ENCODE data around the gene RPH3AL.
"Not testable (repeated sequence)": the region's sequence is repeated elsewhere in the genome, so short reads cannot be mapped to it uniquely, and the experiment has no call there.

Gene RPH3AL

DNA sequence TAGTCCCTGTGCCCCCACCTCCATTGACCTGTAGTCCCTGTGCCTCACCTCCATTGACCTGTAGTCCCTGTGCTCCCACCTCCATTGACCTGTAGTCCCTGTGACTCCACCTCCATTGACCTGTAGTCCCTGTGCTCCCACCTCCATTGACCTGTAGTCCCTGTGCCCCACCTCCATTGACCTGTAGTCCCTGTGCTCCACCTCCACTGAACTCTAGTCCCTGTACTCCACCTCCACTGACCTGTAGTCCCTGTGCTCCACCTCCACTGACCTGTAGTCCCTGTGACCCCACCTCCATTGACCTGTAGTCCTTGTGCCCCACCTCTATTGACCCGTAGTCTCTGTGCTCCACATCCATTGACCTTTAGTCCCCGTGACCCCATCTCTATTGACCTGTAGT is 37.2 kb downstream of the RPH3AL start:
- not testable (repeated sequence) for DNase-seq

- DNase-seq: not testable (repeated sequence)
Measured at GRCh38 chr17:314614-314944, 38.0 kb downstream of the RPH3AL start.

GRCh38 chr17:313911-314613 is 38.5 kb downstream of the RPH3AL start:
- DNase-seq: no peak

- DNase-seq: no peak
Measured at GRCh38 chr17:313231-313630, 39.4 kb downstream of the RPH3AL start.

- no peak for DNase-seq
Measured at GRCh38 chr17:312476-313148, 40.0 kb downstream of the RPH3AL start.

DNA sequence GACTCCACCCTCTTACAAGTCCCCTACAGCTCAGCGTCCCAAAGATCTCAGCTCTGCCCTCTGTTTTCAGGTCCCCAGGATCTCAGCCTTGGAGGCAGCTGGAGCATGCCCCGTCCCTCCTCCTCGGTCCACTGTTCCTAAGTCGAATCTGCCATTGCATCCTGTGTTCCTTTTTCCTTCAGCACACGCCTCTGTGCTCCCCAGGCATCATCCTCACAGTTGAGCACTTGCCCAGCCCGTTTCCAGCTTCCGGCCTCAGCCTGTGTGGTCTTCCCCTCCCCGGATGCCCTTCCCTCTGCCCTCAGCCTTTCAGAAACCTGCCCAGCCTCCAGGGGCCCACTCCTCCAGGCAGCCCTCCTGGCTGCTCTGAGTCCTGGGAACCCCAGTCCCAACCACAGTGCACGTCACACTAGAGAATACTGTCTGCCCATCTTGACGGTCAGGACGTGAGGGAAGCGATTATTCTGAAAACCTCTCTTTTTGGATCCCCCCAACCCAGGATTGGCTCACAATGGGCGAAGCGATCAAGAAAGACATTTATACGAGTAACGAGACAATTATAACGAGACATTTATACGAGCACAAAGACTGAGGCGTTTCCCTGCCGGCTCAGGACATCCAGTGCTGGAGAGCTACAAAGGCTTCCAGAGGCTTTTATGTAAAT is 41.4 kb downstream of the RPH3AL start:
- DNase-seq: no peak

GRCh38 chr17:310111-311010 is 42.2 kb downstream of the RPH3AL start:
- DNase-seq: no peak

DNA sequence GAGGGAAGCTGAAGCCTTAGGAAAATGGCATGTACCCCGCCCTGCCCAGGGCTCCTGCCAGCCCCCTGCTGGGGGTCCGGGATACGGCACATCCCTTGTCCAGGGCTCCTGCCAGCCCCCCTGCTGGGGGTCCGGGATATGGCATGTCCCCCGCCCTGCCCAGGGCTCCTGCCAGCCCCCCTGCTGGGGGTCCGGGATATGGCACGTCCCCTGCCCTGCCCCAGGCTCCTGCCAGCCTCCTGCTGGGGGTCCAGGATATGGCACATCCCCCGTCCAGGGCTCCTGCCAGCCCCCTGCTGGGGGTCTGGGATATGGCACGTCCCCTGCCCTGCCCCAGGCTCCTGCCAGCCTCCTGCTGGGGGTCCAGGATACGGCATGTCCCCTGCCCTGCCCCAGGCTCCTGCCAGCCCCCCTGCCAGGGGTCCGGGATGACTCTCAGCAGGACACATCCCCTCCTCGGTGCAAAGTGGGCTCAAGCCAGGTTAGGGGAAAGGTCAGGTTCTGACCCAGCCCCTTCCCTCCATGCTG is 43.2 kb downstream of the RPH3AL start:
- peak; percentile 7 for DNase-seq

- DNase-seq: no peak
Measured at GRCh38 chr17:307741-308507, 44.7 kb downstream of the RPH3AL start.

DNA sequence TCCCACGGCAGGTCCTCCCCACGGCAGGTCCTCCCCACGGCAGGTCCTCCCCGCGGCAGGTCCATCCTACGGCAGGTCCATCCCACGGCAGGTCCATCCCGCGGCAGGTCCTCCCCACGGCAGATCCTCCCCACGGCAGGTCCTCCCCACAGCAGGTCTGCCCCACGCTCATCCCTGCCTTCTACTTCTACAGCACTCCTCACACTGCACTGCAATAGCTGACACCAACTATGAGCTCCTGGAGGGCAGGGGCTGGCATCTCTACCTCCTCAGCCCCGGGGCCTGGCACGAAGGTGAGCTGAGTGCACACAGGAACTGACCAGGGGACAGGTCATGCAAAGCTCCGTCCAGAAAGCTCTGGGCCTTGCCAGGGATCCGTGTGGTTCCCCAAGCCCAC is 45.3 kb downstream of the RPH3AL start:
- no peak for DNase-seq

DNA sequence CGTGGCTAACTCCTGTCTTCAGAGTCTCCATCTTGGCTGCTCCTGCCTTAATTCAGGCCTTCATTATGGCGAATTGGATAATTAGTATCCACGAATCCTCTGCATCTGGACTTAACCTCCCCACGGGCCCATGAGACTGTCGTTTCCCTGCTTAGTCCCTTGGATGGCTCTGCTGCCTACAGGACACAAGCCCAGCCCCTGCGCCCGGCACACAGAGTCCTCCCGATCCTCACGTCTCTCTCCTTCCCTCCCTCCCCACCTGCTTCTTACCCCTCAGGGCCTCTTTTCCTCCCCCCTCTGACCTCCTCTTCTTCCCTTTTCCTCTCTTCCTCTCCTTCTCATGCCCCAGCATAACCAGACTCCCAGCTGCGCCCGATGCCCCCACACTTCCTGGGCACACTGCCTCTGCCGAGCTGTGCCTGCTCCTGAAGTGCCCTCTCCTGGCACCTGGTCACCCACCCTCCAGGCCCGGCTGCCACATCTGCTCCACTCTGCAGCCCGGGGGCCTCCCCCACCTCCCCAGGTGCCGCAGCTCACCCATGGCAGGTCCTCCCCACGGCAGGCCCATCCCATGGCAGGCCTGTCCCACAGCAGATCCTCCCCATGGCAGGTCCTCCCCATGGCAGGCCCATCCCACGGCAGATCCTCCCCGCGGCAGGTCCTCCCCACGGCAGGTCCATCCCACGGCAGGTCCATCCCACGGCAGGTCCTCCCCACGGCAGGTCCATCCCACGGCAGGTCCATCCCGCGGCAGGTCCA is 45.9 kb downstream of the RPH3AL start:
- no peak for DNase-seq

- no peak for DNase-seq
Measured at GRCh38 chr17:306116-306515, 46.5 kb downstream of the RPH3AL start.

GRCh38 chr17:305090-305976 is 47.3 kb downstream of the RPH3AL start:
- DNase-seq: no peak

GRCh38 chr17:304461-304860 is 48.1 kb downstream of the RPH3AL start:
- DNase-seq: no peak

DNA sequence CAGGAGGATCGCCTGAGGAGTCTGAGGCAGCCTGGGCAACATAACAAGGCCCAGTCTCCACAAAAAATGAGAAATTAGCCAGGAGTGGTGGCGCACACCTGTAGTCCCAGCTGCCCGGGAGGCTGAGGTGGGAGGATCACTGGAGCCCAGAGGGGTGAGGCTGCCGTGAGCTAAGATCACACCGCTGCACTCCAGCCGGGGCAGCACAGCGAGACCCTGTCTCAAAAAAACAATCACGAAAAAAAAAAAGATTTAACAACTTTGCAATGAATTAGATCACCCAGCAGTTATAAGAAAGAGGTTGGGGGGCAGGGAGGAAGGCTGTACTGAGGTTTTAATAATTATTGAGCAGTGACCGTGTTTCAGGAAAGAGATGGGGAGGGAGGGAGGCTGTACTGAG is 49.4 kb downstream of the RPH3AL start:
- no peak for DNase-seq

DNA sequence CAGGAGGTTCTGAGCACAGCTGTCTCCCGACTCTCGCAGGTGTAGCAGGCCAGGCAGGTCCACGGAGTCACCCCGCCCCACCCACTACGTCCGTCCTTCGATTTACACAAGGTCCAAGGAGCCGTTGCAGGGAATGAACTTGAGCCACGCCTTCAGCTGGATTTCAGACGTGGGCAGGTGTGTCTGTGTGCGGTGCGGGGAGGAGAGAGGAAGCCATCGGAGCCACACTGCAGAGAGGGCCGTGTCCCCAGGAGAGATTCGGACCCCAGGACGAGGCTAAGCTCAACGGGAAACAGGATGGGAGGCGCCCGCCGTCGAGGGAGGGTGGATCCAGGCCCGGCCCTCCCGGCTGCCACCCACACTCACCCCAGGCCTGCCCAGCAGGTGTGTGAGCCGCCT is 50.3 kb downstream of the RPH3AL start:
- DNase-seq: no peak

DNA sequence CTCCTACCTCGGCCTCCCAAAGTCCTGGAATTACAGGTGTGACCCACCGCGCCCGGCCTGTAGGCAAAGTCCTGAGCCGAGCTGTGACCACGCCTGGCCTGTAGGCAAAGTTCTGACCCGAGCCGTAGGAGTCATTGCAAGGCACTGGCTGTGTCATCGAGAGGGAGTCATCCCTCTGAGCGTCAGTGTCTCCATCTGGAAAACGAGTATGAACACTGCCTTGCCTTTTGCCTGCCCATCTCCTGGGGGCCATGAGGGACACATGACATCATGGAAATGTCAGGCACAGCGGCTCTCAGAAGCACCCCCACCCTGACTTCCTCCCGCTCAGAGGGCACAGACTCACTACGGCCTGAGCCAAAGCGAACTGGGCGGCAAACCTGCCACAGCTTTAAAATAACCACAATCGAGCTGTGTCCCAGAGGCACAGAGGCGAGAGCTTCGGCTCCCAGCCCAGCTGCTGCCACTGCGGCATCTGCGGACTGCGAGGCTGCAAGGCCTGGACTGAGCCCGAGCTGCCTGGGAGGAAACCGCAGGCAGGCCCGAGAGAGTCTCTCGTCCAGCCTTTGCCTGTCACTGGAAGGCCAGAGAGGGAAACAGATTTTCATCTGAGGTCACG is 50.8 kb downstream of the RPH3AL start:
- no peak for DNase-seq

DNA sequence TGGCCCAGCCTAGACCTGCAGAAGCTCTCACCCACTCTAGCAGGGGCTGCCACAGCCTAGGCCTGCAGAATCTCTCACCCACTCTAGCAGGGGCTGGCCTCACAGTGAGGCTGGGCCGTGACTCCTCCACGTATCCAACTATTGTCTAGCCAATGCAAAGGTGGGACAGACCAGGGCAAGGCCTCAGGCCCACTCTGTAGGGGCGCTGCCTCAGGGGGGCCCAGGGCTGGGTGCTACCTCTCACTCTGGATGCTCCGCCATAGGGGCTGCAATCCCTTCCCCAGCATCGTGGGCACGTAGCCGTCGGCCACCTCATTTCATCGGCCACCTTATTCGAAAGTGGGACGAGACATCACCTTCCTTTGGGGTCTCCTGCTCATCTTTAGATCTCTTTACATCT is 51.7 kb downstream of the RPH3AL start:
- DNase-seq: no peak

- no peak for DNase-seq
Measured at GRCh38 chr17:299546-299945, 53.1 kb downstream of the RPH3AL start.
